GM19023 (cell line): ENCODE measurements around the gene MTCL3.

ENCODE experiments used
- ATAC-seq: cut with Tn5 transposase; IDR thresholded peaks from one replicate; pipeline ENCODE4 v1.9.1; 2021; ENCODE audit warnings: mild to moderate bottlenecking, moderate library complexity; ENCODE audit not compliant: unreplicated experiment

Gene MTCL3

DNA sequence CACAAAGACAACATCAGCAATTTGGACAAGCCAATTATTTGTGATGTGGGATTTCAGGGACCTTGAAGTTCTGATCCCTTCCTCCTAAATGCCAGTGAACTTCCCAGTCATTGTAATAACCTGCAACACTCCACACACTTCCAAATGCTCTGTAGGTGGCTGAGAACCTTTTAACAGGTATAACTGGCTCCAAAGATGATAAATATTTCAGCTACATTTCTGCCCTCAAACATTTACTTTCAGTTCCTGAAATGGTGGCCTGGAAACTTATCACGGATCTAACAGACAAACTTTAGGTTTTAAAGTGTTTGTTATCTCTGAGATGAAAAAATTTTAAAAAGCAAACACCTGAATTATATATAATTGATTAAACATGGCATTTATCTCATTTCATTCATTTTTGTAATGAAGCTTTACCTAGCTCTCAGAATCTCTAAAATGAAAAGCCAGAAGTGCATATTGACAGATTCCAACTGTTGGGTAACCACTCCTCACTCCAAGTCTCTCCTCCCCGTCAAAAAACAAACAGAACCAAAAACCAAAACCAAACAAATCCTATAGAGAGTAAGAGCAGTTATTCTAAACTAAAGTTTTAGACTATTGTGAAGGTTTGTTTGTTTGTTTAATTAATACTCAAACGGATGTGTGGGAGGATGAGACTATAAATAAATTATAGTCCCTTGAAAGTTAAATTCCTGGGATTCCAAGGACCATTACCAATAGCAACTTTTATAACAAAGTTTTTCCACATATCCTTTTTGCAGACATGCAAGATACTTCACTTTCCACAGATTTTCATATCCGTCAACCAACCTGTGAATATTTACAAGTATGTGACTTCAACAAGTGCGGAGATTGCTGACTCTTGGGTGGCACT lies 47.5 kb downstream of the MTCL3 start:
- ATAC-seq, result no peak

DNA sequence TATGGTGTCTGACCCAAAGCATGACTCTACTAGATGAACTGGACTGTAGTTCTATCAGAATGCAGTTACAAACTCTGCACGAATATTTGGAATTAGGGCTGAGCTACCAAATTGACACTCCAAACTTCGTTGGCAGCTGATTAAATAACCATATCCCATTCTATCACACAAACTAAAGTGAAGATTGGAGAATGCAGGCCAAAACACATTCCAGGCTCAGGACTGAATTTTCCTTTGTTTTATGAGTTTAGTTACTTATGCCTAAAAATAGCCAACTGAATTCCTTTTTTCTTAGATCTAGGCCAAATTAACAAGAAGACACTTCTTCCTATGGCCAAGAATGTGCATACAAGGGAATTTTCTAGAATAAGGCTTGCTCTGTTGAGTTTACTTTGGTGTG lies 50.2 kb downstream of the MTCL3 start:
- no peak for ATAC-seq

DNA sequence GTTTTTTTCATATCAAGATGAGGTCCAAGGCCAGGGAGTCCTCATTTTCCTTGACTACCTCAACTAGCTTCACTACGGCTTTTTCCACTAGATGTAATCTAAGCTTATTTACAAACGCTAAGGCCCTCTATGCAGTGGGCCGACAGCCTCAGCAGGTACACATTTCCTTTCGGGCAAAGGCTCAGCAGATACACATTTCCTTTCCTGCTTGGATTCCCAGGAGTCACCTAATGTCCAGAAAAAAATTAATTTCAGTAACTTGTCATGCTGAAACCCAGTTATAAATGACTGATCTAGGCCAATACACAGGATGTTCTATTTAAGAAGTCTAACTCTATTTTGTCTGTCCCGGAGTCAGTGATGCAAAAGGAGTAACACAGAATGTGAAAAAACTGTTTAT lies 52.7 kb downstream of the MTCL3 start:
- ATAC-seq, result no peak

DNA sequence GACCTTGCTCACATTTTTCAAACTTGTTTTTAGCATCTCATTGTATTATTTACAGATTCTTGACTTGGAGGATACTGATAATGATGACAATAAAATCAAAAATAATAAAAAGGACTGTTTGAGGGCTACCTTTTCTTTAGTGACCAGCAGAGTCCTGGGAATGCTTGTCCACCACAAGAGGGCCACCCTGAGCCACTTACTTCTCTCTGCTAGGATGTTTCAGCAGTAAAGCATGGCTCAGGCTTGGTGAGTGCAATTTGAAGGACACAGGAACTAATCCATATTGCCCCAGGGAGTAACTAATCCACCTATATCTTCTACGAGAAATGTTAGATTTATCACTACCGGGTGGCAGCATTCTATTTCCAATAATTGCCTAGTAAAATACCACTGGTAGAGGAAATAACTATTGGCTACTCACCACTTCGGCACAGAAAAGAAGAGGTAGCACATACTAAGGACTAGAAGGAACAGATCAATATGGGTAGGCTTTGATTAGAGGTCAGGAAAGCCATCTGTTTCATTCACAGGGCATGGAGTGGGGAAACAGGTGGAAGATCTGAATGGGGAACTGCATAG lies 54.2 kb downstream of the MTCL3 start:
- peak; percentile 96 for ATAC-seq

DNA sequence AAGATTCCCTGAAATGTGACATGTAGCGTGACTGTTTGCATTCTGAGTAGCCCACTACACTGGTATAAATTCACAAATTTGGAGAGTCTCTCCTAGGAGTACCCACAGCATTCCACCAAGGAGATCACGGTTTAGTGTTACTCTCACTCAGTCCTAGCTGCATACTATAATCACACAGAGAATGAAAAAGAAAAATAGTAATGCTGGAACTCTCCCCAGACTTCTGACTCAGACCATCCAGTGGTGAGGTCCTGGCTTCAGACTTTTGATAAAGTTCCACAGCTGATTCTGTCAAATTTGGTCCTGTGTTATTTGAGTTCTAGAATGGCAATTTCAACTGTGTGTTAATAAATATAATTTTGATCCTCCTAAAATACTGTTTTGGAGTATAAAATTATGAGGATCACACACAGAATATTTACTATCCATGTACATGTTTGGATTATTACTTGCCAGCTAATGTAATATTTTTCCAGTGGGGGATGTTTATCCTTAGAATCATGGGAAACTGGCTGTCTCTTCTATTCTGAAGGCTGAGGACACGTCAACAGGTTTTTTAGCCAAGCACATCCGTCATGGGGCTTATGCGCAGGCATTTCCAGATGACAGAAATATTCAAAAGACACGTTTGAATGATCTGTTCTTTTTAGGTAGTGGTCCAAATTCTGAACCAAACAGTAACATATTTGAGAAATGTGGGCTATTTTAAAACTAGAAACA lies 54.8 kb downstream of the MTCL3 start:
- ATAC-seq, result peak; percentile 15

DNA sequence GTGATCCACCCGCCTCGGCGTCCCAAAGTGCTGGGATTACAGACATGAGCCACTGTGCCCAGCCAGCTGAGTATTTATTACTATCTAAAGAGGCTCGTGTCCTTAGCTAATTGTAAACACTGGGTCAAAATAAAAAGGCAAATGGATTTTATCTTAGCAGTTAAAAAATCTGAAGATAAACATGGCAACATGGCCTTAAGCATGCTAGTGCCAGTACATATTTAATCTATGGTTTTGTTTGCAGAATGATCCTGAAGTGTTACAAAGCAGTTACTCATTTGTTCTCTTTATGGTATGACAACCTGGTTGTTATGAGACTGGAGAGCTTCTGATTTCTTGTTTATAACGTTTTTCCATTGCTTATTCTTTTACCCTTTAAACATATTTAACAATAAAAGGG lies 56.1 kb downstream of the MTCL3 start:
- ATAC-seq, result no peak

DNA sequence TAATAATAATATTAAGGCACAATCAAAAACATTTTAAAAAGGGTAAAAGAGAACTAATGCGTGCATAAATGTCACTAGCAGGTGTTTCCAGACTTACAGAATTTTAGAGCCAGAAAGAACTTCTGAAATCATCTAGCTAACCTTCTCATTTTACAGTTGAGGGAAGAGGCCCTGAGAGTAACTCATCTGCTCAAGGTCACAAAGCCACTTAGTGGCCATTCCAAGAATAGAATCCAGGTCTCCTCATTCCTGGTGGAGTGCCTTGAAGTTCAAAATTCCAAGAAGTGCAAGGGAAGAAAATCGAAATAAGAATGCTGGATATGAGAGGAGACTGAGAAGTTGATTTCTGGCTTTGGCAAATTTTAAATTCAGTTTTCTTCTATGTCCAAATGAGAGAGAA lies 56.8 kb downstream of the MTCL3 start:
- no peak for ATAC-seq

DNA sequence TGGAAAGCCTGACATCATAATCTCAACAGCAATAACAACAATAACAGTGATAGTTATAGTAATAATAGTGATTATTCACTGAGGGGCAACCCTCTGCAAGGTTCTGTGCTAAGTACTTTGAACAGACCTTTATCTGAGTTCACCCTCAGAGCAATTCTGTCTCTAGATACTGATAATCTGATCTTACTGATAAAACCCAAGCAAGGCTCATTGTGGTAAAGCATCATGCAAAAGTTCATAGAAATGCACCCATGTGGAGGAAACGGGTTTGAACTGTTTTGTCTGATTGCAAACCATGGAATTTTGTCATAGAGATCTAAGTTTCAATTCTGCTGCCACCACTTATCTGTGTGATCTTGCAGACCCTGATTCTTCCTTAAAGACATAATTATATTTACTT lies 58.7 kb downstream of the MTCL3 start:
- ATAC-seq, result no peak

DNA sequence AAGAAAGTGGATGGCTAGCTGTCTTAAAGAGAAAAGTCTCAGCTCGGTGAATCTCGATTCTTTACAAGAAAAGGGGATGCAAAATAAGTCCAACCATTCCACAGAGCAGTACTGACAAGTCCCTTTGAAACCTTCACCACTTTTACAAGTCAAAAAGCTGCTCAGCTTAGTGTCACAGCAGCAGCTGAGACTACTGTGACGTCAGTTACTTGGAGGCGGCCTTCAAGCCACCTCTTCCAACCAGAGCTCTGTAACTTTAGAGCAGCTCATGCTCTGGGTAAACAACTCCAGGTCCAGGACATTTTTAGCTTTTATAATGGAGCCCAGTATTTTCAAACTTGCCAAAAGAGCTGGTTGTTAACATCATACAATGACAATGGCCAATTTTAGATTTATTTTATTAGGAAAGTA lies 59.9 kb downstream of the MTCL3 start, which contains the start of gene KIAA0408:
TSS of gene KIAA0408 (minus strand) at position 159 of the 411 bp plus-strand sequence. CDS start 5,408 bp downstream, outside the sequence.
- ATAC-seq, result no peak

DNA sequence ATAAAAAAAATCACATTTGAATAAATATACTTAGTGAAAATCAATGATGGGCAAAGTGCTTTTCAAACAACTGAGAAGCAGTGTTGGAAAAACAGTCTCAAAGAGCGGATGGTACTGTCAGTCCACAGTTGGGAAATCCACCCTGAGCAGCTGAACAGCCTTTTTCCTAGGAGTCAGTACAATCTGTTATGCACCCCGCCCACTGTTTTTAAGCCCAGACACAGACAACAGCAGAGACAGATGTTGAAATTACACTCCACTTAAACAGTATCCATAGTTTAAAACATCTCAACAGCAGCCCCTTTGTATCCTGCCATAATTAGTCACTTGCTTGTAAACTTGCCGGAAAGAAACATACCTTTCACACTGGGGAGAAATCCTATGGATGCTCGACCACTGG lies 60.3 kb downstream of the MTCL3 start:
- ATAC-seq, result no peak

DNA sequence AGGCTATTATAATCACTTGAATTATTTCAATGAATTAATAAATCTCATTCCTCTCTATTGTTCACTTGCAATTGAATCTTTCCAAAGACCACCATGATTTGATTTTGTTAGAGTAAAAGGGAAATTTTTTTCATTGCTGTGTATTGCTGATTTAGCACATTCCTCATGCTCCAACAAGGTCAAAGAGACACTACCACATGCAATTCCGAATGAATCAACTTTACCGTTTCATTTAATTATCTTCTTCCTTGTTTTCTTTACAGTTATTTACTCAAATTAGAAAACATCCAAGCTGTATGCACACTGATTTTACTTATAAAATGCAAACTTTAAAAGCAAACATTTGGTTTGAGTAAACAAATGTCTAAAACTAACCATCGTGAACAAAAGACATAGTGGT lies 60.9 kb downstream of the MTCL3 start:
- ATAC-seq, result no peak

DNA sequence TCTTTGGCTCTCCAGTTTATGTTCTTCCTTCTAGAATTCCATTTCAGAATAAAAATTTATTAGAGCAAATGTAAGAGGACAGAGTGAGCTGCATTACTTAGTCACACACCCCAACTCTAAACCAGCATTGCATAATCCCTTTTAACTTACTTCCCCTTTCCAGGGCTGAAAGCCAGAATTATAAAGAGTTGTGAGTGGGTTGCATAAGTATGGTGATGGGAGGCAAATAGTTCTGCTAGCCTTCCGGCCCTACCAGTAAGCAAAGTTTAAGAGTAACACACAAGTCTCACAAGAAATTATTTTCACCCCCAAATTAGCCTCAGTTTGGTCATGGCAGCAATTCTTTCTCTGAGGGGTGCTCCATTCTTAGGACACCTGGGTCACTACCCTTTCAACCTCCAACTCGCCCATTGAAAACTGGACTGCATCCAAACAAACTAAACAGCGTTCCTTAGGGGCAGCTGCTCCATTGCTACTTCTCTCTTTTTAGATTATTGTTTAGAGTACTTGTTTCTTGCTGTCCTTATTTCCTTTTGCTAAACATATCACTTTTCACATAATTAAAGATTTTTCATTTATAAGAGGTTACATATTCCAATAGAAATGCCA lies 61.6 kb downstream of the MTCL3 start:
- ATAC-seq, result no peak

DNA sequence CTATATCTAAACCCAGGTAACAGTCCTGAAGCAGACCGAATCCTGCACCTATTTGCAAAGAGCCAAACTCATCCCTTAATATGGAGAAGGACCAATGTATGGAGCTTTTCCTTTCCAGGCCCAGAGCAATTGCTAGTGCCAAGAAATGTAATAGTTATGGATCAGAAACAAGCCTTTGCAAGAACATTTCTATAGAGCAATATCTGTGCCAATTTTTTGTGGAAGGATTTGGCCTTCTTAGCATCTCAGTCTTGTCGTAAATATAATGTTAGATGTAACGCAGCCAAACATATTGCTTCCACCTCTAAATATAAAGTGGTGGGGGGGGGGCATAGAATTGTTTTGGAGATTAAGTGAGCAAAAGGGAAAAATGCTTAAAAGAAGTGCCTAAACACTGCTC lies 62.7 kb downstream of the MTCL3 start:
- ATAC-seq, result no peak

DNA sequence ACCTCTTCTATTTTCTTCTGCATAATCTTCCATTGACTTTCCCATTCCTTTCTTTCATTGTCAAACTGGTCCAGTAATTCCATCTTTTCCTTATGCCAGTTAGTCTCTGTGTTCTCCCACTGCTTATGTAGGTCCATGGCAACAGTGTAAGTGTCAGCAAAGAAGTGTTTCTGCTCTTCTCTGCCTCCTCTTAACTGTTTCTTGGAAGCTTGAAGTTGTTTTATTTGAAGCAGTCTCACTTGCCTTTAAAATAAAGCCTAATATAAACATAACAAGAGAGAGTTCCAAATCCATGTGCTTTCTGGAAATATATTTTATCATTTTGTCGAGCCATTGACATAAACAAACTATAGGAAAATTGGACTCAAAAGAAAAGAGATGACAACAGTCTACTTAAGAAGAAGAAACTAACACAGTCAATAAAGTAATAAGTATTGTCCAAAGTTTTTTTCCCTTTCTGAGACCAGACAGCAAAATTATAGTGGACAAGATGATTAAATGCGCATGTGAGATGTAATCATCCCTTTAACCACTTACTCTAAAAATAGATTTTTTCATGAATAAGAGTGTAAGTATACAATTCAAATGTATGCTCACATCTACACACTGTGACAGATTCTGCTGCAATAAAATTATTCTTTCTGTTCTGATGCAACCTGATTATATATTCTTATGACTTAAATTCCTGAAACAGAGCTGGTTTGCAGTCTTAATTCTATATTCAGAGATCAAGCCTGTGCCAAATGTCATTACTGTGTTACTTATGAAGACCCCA lies 65.1 kb downstream of the MTCL3 start:
- ATAC-seq, result no peak

DNA sequence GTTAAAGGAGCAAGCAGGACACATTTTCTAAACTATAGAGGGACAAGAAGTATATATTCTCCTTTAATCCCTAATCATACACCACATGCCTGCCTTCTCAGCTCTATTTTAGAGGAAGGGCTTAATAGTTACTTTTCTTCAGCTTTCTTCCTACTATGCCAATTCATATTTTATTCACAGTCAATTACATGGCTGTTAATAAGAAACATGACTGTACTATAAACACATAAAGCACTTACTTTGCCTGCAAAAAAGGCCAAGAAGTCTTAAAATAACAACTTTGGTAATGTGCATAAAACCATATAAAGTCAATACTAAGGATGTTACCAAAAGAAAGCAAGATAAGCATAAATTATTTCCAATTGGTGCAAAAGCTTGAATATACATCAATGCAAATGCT lies 66.3 kb downstream of the MTCL3 start:
- no peak for ATAC-seq

DNA sequence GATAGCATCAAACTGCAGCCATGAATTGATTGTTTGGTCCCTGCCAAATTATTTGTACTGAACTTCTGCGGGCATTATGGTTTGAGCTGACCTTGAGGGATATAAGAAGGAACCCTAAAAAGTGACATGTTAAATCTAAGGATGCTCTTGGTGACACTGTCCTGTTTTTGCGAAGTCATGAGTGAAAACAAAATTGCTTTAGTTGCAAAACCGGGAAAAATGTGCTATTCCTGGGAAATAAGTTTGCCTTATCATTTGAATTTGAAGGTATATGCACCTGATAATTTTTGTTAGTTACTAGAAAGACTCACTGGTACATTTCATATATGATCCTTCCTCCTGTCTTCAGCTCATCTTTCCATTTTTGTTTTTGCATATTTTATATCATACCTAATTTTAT lies 67.7 kb downstream of the MTCL3 start:
- ATAC-seq, result no peak

DNA sequence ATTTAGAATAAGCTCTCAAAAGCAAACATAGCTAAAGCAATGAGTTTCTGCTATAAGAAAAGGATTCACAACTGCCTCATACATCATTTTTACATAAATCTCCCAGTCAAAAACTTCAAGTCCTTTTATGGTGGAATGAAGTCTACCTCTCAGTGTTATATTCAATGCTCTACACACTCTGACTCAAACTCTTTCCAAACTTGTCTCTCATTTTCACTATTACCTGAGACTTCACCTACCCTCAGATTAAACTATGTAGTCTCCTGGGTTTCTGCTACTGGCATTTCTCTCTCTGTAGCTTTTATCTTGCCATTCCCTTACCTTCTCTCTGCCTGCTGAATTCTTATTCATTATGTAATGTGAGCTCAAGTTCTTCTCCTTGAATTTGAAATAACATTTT lies 71.4 kb downstream of the MTCL3 start:
- no peak for ATAC-seq

DNA sequence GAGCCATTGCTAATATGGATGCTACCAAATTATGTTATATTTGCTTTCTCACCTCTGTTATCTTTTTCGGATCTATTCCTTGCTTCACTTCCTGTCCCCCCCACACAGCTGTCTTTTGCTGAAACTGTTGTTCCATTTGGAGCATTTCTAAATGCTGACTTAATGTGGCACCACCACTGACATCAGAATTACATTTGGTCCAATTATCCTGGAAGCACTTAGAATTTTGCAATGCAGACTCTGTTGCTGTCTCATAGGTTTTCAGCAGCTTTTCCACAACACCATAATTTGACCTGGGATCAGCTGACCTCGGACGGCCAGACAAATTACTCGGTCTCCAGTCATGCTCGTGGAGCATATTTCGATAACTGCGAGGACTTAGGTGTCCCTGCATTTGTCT lies 72.8 kb downstream of the MTCL3 start:
- ATAC-seq, result no peak

DNA sequence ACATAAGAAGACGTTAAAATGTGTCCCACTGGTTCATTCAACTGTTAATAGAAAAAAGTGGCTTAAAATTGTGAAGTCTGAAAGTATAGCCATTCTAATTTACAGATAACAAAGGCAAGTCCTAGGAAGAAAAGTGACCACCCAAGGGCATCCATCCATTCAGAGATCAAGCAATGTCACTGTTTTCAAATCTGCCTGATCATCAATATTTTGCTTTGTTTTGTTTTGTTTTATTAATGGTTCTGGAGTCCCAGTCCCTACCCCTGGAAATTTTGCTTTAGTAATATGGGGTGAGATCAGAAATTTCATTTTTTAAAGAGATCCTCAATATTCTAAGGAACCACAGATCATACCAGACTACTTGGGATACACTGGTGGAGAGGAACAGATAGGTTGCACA lies 77.3 kb downstream of the MTCL3 start:
- ATAC-seq, result no peak

DNA sequence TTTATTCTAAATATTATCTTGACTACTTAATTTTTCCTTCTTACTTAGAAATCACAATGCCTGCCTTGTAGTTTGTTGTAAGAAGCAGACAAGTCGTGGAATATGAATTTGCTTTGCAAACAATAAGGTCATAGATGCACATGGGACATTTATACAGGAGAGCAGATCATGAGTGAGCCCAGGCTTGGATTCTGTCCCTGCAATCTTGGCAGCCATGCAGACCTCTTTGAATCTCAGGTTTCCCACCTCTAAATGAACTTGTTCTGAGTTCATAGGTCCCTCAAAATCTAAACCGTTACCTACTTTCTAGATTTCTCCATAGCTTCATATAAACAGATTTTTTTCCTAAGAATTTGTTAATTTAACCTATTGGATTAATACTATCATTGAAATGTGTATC lies 79.4 kb downstream of the MTCL3 start:
- ATAC-seq, result no peak
